ENCODE measurements around the gene ZNF605.

Gene ZNF605

GRCh38 chr12:132972374-132972773 is 16.3 kb upstream of the ZNF605 start (continued):
- no peak for TF ChIP-seq PATZ1 (CRISPR knock-in tag; IDR thresholded peaks at IDR 0.05; ENCODE audit: borderline replicate concordance)
- no peak for TF ChIP-seq BACH2 (CRISPR knock-in tag; IDR thresholded peaks at IDR 0.05; ENCODE audit: borderline replicate concordance)
- TF ChIP-seq ZNF565 (CRISPR knock-in tag; conservative IDR thresholded peaks at IDR 0.05; ENCODE audit: low read depth): no peak
- TF ChIP-seq ZFP3 (CRISPR knock-in tag; IDR thresholded peaks at IDR 0.05): no peak

GRCh38 chr12:132967736-132968135 is 11.6 kb upstream of the ZNF605 start:
- TF ChIP-seq GLIS3 (CRISPR knock-in tag; IDR thresholded peaks at IDR 0.05) (no peak), PPARA (CRISPR knock-in tag; IDR thresholded peaks at IDR 0.05; ENCODE audit: borderline replicate concordance) (no peak), OSR1 (CRISPR knock-in tag; IDR thresholded peaks at IDR 0.05) (no peak), ISL1 (CRISPR knock-in tag; IDR thresholded peaks at IDR 0.05) (no peak), RARB (CRISPR knock-in tag; IDR thresholded peaks at IDR 0.05) (no peak), CREB5 (CRISPR knock-in tag; IDR thresholded peaks at IDR 0.05; ENCODE audit: low read depth) (no peak), TSHZ2 (CRISPR knock-in tag; IDR thresholded peaks at IDR 0.05) (no peak), ESRRG (CRISPR knock-in tag; IDR thresholded peaks at IDR 0.05) (no peak), CSRNP3 (CRISPR knock-in tag; IDR thresholded peaks at IDR 0.05) (no peak), SNAI2 (CRISPR knock-in tag; IDR thresholded peaks at IDR 0.05) (no peak), TCF4 (CRISPR knock-in tag; IDR thresholded peaks at IDR 0.05; ENCODE audit: borderline replicate concordance) (no peak), TOX (CRISPR knock-in tag; IDR thresholded peaks at IDR 0.05; ENCODE audit: borderline replicate concordance) (no peak)
- no peak for ATAC-seq

GRCh38 chr12:132966676-132967415 is 10.7 kb upstream of the ZNF605 start:
- TF ChIP-seq PPARA (CRISPR knock-in tag; IDR thresholded peaks at IDR 0.05; ENCODE audit: borderline replicate concordance) (no peak), BACH2 (CRISPR knock-in tag; IDR thresholded peaks at IDR 0.05; ENCODE audit: borderline replicate concordance) (no peak), ARNTL (CRISPR knock-in tag; IDR thresholded peaks at IDR 0.05; ENCODE audit: borderline replicate concordance, low read depth) (no peak), ZNF70 (CRISPR knock-in tag; IDR thresholded peaks at IDR 0.05) (no peak), POU6F1 (CRISPR knock-in tag; IDR thresholded peaks at IDR 0.05; ENCODE audit: borderline replicate concordance, low read depth) (no peak), CSDC2 (CRISPR knock-in tag; IDR thresholded peaks at IDR 0.05) (no peak), ESRRG (CRISPR knock-in tag; IDR thresholded peaks at IDR 0.05) (no peak), RARB (CRISPR knock-in tag; IDR thresholded peaks at IDR 0.05) (no peak), ZNF8 (CRISPR knock-in tag; IDR thresholded peaks at IDR 0.05) (no peak), PATZ1 (CRISPR knock-in tag; IDR thresholded peaks at IDR 0.05; ENCODE audit: borderline replicate concordance) (no peak)
- no peak for ATAC-seq
